C4-2B (cell line): ENCODE results near the gene NMS.

Experiments used
- CTCF ChIP-seq: fragments of 450-650 bp; conservative IDR thresholded peaks from 2 replicates; pipeline ENCODE4 v1.5.1; 2017; ENCODE audit warnings: mild to moderate bottlenecking
- ZFX ChIP-seq: fragments of 450-650 bp; IDR thresholded peaks from 2 replicates; pipeline ENCODE4 v1.6.1; 2017

GRCh38 chr2:100517556-100517955, 47.3 kb downstream of the NMS start:
- no peak for TF ChIP-seq CTCF
- no peak for TF ChIP-seq ZFX
